Posterior cingulate gyrus (tissue), 11 donors: Measurements from ENCODE around the gene KLHL1.
"Not testable (repeated sequence)": the region's sequence is repeated elsewhere in the genome, so short reads cannot be mapped to it uniquely, and the experiment has no call there.

ENCODE experiments used
- DNase-seq, 10 donors: peaks; one replicate each; pipeline versions ENCODE4 v3.0.0 to v3.0.0-alpha.2; 2020 to 2021; ENCODE audit warnings: mixed read lengths in 3 of 10
- intact Hi-C: fragments of 100-400 bp; cut with DNase I; formaldehyde crosslinking; loops from one replicate; pipeline ENCODE4 v1.15.1; 2023

Gene KLHL1, protein sequence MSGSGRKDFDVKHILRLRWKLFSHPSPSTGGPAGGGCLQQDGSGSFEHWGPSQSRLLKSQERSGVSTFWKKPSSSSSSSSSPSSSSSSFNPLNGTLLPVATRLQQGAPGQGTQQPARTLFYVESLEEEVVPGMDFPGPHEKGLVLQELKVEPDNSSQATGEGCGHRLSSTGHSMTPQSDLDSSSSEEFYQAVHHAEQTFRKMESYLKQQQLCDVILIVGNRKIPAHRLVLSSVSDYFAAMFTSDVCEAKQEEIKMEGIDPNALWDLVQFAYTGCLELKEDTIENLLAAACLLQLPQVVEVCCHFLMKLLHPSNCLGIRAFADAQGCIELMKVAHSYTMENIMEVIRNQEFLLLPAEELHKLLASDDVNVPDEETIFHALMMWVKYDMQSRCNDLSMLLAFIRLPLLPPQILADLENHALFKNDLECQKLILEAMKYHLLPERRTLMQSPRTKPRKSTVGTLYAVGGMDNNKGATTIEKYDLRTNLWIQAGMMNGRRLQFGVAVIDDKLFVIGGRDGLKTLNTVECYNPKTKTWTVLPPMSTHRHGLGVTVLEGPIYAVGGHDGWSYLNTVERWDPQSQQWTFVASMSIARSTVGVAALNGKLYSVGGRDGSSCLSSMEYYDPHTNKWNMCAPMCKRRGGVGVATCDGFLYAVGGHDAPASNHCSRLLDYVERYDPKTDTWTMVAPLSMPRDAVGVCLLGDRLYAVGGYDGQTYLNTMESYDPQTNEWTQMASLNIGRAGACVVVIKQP

DNA sequence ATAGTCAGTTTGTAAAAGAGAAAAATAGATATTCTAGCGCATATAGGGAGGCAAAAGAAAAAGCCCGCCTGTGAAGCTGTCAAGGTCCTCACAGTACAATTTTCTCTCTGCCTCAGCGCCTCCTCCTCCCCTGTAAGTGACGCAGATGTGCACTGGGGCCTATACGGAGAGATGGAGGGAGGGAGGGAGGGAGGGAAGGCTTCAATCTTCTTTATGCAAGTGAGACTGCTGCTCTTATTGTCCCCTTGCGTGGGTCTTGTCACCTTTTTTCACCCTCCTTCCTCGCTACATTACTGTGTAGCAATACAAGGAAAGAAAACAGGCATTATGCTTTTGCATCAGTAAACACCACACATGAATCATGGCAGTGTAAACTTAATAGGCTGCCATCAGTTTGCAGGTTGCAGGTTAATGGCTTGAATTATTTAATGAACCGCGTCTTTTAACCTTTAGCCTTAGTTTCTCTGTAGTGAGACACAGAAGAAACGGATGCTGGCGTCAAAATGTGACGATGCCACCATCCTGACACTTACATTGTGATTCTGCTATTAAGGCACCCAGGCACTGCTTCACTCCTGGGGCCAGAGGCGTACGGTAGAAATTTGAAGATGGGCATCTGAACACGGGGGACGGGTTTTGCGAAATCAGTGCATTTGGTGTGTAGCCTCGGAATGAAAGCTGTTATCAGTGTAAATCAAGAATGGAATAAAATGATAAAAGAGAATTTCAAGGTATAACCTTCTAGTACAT lies at the start of gene KLHL1:
KLHL1 (minus strand) TSS at position 97 of the 750 bp plus-strand sequence. CDS start 753 bp downstream, outside the sequence.
- peak in 1 of 10 donors; percentile 16 for DNase-seq
- intact Hi-C loops, result no loop called here

DNA sequence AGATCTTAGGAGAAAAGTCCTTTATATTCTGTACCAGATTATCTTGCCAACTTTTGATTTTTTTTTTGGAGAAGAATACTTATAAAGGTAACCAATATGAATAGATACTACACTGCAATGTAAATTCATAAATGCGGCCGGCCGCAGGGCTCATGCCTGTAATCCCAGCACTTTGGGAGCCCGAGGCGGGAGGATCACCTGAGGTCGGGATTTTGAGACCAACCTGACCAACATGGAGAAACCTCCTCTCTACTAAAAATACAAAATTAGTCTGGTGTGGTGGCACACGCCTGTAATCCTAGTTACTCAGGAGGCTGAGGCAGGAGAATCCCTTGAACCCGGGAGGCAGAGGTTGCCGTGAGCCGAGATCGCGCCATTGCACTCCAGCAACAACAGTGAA lies 34.4 kb upstream of the KLHL1 start:
- peak in 2 of 10 donors; percentile 26 to 46 for DNase-seq
- intact Hi-C loops, result not testable (repeated sequence)

GRCh38 chr13:70128098-70128497 lies 19.8 kb upstream of the KLHL1 start:
- intact Hi-C loops, result no loop called here
- DNase-seq, result no peak

DNA sequence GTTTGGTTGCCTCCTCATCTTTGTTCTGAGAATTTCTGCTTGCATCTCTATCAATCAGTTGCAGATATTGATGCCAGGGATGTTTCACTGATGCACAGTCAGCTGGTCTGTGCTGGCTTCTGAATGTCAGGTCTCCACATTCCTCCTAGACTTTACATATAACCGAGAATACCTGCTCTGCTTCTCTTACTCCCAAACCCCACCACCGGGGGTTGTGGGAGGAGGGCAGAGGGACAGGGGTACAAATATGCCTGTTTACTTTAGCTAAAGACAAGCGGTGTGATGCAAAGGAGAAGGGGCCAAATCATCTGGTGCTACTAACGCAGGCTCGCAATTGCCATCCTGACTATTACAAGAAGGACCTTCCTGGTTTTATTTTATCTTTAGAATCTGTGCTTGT lies 17.4 kb upstream of the KLHL1 start:
- no peak for DNase-seq
- intact Hi-C loops, result no loop called here

DNA sequence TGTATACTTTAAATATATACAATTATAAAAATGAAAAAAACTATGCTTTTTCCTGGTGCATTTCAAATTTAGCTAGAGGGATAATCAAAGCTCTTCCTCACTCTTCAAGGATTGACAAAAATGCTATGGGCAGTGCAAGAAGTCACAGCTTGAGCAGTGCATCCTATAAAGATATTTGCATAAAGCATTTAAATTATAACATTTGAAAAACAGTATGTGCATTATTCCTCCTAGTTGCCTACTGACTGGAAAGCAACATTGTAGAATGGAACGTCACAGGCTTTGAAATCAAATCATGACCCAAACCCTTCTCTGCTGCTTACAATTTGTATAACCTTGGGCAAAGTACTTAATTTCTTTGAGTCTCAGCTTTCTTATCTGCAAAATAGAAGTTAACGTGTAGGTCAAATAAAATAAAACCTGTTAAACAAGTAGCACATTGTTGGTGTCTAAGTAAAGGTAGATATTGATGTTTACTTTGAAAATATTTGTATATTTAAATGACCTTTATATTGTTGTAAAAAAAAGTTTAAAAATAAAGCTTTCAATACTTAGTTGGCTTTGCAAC lies 9.2 kb upstream of the KLHL1 start:
- DNase-seq, result no peak

DNA sequence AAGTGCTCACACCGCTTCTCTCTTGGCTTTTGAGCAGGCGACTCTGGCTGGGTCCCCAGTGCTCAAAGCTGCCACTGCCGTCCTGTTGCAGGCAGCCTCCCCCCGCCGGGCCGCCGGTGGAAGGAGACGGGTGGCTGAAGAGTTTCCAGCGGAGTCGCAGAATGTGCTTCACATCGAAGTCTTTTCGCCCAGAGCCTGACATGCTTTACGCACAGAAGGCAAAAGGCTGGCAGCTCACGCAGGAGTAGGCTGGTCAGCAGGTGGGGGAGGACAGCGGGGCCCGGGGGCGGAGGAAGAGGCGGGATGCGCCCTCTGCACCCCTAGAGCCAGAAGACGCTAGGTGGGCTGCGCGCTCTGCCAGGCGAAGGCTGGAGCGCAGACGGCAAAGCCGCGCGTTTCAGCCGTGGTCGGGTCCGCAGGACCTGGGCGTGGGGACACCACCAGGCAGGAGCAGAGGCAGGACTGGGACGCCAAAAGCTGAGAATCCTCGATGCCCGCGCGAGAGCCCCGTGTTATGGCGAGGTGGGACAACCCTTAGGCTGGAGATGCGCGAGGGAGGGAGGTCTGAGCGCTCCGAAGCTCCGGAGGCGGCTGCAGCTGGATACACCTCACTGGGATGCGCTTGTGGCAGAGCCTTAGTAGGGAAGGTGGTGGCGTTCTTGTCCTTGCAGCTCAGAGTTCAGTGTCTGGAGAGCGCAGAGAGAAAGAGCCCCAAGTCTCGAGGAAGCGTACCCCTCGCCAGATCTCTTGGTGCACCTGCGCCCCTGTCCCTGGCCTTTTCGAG lies 562 bp downstream of the KLHL1 start, which contains the start of gene ATXN8OS:
ATXN8OS (plus strand) TSS at position 329 of the 784 bp plus-strand sequence.
- intact Hi-C loops, result no loop called here
- DNase-seq, result peak in 6 of 10 donors; percentile 10 to 84 (median 51)

More for the DNA sequence above, 9.2 kb upstream of the KLHL1 start:
- intact Hi-C loops, result no loop called here

GRCh38 chr13:70107125-70107497 lies 1.1 kb downstream of the KLHL1 start:
- intact Hi-C loops, result no loop called here
- peak in 1 of 10 donors; percentile 47 for DNase-seq

DNA sequence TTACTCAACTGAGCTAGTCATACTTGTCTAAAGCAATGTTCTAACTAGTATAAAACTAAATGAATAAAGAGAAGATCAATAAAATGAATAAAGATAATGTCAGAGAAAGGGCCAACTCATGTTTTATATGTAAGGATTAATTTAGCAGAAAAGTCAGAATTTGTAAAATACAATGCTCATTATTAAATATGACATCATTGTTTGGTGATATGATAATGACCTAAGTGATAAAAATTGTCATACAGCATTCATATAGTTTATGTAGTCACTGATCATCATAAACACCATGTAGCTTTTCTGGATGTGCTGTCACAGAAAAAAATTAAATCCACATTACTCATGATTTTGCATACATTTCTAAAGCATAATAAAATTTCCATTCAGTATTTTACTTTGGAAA lies 3.8 kb downstream of the KLHL1 start:
- intact Hi-C loops, result no loop called here
- DNase-seq, result no peak

- intact Hi-C loops, result no loop called here
- no peak for DNase-seq
Measured at GRCh38 chr13:70098669-70099068, 9.6 kb downstream of the KLHL1 start.

DNA sequence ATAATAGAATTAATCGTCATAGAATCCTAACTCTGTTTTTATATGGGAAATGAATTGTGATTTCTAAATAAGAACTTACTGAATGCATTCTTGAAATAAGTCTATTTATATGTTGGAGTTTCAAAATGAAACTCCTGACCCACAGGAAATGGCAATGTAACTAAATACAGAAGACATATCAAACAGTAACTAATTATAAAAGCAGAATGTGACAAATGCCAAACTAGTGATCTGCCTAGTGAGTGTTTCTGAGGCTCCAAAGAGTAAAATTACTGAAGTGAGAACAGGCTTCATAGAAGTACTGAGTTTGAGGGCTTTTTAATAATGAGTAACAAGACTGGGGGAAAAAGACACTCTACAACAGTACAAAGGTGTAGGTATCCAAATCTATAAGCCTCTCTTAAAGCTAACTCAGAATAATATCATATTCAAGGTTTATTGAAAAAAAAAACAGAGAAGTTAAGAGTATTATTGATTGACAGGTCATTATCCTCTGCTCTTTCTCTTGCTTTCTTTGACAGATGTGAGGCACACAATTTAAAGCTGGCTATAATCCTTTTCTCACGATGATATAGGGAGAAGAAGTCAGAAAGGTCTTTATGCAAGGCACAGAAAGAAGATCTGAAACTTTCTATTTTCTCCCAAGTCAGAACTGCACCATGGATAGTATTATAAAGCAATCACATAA lies 18.1 kb downstream of the KLHL1 start:
- DNase-seq, result no peak
- intact Hi-C loops, result no loop called here

- intact Hi-C loops, result no loop called here
- DNase-seq, result no peak
Measured at GRCh38 chr13:70088926-70089325, 19.3 kb downstream of the KLHL1 start.

- intact Hi-C loops, result no loop called here
- no peak for DNase-seq
Measured at GRCh38 chr13:70087247-70087646, 21.0 kb downstream of the KLHL1 start.

GRCh38 chr13:70080012-70080411 lies 28.2 kb downstream of the KLHL1 start:
- intact Hi-C loops, result no loop called here
- no peak for DNase-seq

- DNase-seq, result no peak
- intact Hi-C loops, result no loop called here
Measured at GRCh38 chr13:70054572-70054971, 53.7 kb downstream of the KLHL1 start.

DNA sequence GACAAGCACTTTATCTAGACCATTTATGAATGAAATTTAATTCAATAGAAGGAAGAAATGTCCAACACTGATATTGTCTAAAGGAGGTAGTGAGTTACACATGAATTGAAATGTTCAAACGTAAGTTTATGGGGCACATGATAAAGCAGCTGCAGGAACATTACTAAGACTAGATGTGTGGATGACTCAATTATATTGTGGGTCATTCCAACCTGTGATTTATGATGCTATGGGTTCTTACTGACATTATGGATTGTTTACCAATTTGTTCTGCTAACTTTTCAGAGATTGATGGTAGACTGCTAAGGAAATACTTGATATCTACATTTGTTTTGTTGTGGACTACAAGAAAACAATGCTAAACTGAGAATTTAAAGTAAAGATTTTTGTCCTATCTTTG lies 56.7 kb downstream of the KLHL1 start:
- intact Hi-C loops, result no loop called here
- no peak for DNase-seq

DNA sequence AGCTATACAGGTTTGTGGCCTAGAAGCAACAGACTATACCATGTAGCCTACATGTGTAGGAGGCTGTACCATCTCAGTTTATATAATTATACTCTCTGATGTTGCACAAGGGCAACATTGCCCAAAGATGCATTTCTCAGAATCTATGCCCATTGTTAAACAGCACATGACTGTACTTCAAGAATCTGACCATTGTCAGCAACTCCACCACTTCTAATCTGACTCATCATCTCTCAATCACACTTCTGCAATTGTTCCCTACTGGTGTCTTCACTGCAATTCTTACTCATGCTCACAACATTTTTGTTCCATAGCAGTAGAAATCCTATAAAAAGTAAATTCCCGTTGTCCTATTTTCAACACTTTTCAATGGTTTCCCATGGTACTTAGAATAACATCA lies 64.6 kb downstream of the KLHL1 start:
- DNase-seq, result no peak
- intact Hi-C loops, result no loop called here

- intact Hi-C loops, result no loop called here
- no peak for DNase-seq
Measured at GRCh38 chr13:70042193-70042592, 66.1 kb downstream of the KLHL1 start.

GRCh38 chr13:70034286-70034685 lies 74.0 kb downstream of the KLHL1 start:
- no peak for DNase-seq
- intact Hi-C loops, result no loop called here

DNA sequence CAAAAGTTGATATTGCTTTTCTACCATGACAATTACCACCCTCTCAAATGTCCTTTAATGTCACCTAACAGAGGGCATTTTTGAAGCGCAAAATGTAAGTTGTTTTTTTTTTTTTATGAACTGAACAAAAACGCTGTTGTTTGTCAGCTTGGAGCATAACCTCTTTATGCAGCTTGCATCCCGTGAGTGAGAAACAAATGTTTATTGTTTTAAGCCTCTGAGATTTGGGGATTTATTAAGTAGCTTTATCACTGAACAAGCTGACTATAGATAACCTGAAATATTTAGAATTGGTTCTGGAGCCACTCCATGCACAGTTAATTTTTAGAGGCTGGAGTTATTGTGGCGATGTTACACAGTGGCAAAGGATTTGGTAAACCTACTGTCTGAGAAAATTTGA lies 80.7 kb downstream of the KLHL1 start:
- DNase-seq, result no peak
- intact Hi-C loops, result no loop called here
